Left cardiac atrium (tissue), 4 donors: Measurements from ENCODE around the gene ALKBH5. TPM values are rescaled to one million over a fixed set of nuclear protein-coding genes. Genes with fewer than 3 reads are reported as not detected.

Experiments
- ATAC-seq, 2 donors: fragments of 200-7000 bp; cut with Tn5 transposase; one replicate each; pipeline ENCODE4 v1.9.1; 2020; ENCODE audit warnings: mild to moderate bottlenecking in 2 of 2, moderate library complexity in 2 of 2
- DNase-seq: peaks from one replicate; pipeline ENCODE4 v3.0.0-alpha.2; 2020
- intact Hi-C, 2 donors: fragments of 100-400 bp; cut with DNase I; formaldehyde crosslinking; loops; one replicate each; pipeline versions ENCODE4 v1.14.1 to v1.15.1; 2022 to 2023
- total RNA-seq, 2 donors: library from RNA; stranded (reverse); fragmentation: NEBNext Ultra II Directional; extraction: Animal tissue kit (Norgen Biotek cat#: 25700); gene quantifications; one replicate each; pipeline ENCODE4 v1.2.1, GENCODE V29; 2021
- donor health status: DM: no; HTN: yes; CAD: no.
- donor health status: DM: no; HTN: yes; CAD: no; lungs with severe emphysema.
- donor health status: DM: yes; HTN: yes; CAD: no.
- donor health status: Dilated cardiomyopathy.

ALKBH5 gene
- total RNA-seq, 2 donors from 2014 or later, result 137 to 169 TPM

- intact Hi-C loops, result no loop called here
- no peak for DNase-seq
- no peak for ATAC-seq
These were observed 67.6 kb downstream of the ALKBH5 start for GRCh38 chr17:18251204-18251603.

- DNase-seq (no peak), ATAC-seq (no peak)
- intact Hi-C loops, result no loop called here
These were observed 68.5 kb downstream of the ALKBH5 start for GRCh38 chr17:18252160-18252559.

GRCh38 chr17:18253187-18253884 lies 69.7 kb downstream of the ALKBH5 start:
- ATAC-seq (no peak), DNase-seq (no peak)
- intact Hi-C loops, result no loop called here

GRCh38 chr17:18253947-18254821 lies 70.6 kb downstream of the ALKBH5 start:
- intact Hi-C loops, result no loop called here
- no peak for ATAC-seq
- no peak for DNase-seq

- intact Hi-C loops, result loop anchor here in 1 of 2 donors (5.0 kb wide), 2 partner anchors 38 to 57 kb away; partner anchors contain the start of gene TOP3A
- no peak for ATAC-seq
- no peak for DNase-seq
These were observed 71.4 kb downstream of the ALKBH5 start for GRCh38 chr17:18254888-18255649.

- DNase-seq (no peak), ATAC-seq (no peak)
These were observed 72.7 kb downstream of the ALKBH5 start for GRCh38 chr17:18256351-18256750.

GRCh38 chr17:18256776-18257175 lies 73.1 kb downstream of the ALKBH5 start:
- intact Hi-C loops, result loop anchor here in 1 of 2 donors (5.0 kb wide), 2 partner anchors 39 to 56 kb away; partner anchors contain the start of gene TOP3A
- no peak for DNase-seq
- ATAC-seq, result no peak

More at GRCh38 chr17:18256351-18256750, 72.7 kb downstream of the ALKBH5 start:
- intact Hi-C loops, result loop anchor here in 1 of 2 donors (5.0 kb wide), 2 partner anchors 39 to 56 kb away; partner anchors contain the start of gene TOP3A

- ATAC-seq (peak; percentile 13 to 23), DNase-seq (peak; percentile 69)
- intact Hi-C loops, result loop anchor here in 1 of 2 donors (5.0 kb wide), 2 partner anchors 40 to 55 kb away; partner anchors contain the start of gene TOP3A
These were observed 73.8 kb downstream of the ALKBH5 start for GRCh38 chr17:18257268-18257981.

- ATAC-seq, result peak; percentile 68 to 82
- intact Hi-C loops, result loop anchor here in 1 of 2 donors (5.0 kb wide), 2 partner anchors 41 to 54 kb away; partner anchors contain the start of gene TOP3A
These were observed 74.3 kb downstream of the ALKBH5 start for GRCh38 chr17:18257982-18258355.

GRCh38 chr17:18258356-18259038 lies 74.9 kb downstream of the ALKBH5 start, which contains the start of gene FLII:
TSS of gene FLII (minus strand) at chr17:18258738. CDS start at chr17:18258690, 48 bp downstream.
- ATAC-seq, result peak; percentile 72 to 73
- DNase-seq, result peak; percentile 70
- intact Hi-C loops, result loop anchor here in 1 of 2 donors (5.0 kb wide), 2 partner anchors 41 to 54 kb away; partner anchors contain the start of gene TOP3A

More at GRCh38 chr17:18257982-18258355, 74.3 kb downstream of the ALKBH5 start:
- DNase-seq, result peak; percentile 87

Other genes starting within 250 kb of the ALKBH5 start
- gene TOM1L2, start 211.4 kb upstream of the ALKBH5 start, total RNA-seq, result 100 to 1,000 TPM; 179 to 183 TPM
- gene DRC3, start 211.0 kb upstream of the ALKBH5 start, total RNA-seq, result 1 to 10 TPM; 1.4 to 2.0 TPM
- 10 to 100 TPM; 21.7 to 30.5 TPM for gene ATPAF2, start 144.7 kb upstream of the ALKBH5 start, total RNA-seq
- gene GID4, start 144.4 kb upstream of the ALKBH5 start, total RNA-seq, result 10 to 100 TPM; 14.6 to 15.1 TPM
- 10 to 100 TPM; 17.8 to 22.2 TPM for gene DRG2, start 95.9 kb upstream of the ALKBH5 start, total RNA-seq
- 1 to 10 TPM in 1 of 2 donors, under 1 TPM in 1; 0.71 to 1.1 TPM for gene MYO15A, start 75.1 kb upstream of the ALKBH5 start, total RNA-seq
- 10 to 100 TPM; 10.9 to 11.0 TPM for gene LLGL1, start 41.8 kb downstream of the ALKBH5 start, total RNA-seq
- 100 to 1,000 TPM; 204 to 211 TPM for gene FLII, start 74.9 kb downstream of the ALKBH5 start, total RNA-seq
- gene MIEF2, start 76.8 kb downstream of the ALKBH5 start, total RNA-seq, result 10 to 100 TPM; 16.2 to 16.8 TPM
- gene TOP3A, start 131.2 kb downstream of the ALKBH5 start, total RNA-seq, result 10 to 100 TPM; 12.3 to 18.1 TPM
- gene SMCR8, start 131.5 kb downstream of the ALKBH5 start, total RNA-seq, result 10 to 100 TPM; 11.8 to 12.0 TPM
- 10 to 100 TPM; 13.8 to 34.3 TPM for gene SHMT1, start 179.7 kb downstream of the ALKBH5 start, total RNA-seq
- not detected for gene EVPLL, start 193.9 kb downstream of the ALKBH5 start, total RNA-seq